NCI-H774 (cell line): ENCODE results near the gene PPP2R5A.
"Not testable (repeated sequence)": the region's sequence is repeated elsewhere in the genome, so short reads cannot be mapped to it uniquely, and the experiment has no call there.

Experiments used
- DNase-seq: peaks from one replicate; lab custom pipeline; 2025; lab: John Stamatoyannopoulos, UW

PPP2R5A gene

DNA sequence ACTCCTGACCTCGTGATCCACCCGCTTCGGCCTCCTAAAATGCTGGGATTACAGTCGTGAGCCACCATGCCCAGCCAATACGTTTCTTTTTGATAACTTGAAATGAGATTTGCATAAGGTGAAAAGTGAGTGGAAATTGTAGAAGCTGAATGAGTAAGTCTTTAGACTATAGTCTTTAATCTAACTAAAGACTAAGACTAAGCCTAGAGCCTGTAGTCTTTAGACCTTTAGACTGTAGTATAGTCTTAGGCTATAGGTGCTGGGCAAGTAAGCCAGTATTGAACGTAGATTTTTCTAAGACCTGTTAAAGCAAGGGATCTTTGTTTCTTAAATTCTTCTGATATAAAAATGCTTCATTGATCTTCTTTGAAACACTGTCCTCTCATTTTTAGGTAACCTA, 12.1 kb downstream of the PPP2R5A start:
- DNase-seq, result no peak

DNA sequence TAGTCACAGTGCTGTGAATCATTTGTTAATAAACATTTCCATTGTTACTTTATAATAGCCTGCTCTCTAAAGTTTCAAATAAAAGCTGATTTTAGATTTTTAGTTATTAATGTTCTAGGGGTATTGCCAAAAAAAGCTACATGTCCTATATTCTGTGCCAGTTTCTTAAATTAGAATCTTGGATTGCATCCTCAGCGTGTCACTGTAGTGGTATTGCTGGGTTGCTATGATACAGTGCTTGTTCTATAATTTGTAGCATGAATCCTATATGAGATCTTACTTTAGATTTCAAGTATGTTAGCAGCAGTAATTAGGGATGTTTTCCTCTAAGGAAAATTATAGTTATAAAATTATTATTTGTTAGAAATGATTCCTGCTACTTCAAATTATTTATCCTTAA, 16.4 kb downstream of the PPP2R5A start:
- no peak for DNase-seq

DNA sequence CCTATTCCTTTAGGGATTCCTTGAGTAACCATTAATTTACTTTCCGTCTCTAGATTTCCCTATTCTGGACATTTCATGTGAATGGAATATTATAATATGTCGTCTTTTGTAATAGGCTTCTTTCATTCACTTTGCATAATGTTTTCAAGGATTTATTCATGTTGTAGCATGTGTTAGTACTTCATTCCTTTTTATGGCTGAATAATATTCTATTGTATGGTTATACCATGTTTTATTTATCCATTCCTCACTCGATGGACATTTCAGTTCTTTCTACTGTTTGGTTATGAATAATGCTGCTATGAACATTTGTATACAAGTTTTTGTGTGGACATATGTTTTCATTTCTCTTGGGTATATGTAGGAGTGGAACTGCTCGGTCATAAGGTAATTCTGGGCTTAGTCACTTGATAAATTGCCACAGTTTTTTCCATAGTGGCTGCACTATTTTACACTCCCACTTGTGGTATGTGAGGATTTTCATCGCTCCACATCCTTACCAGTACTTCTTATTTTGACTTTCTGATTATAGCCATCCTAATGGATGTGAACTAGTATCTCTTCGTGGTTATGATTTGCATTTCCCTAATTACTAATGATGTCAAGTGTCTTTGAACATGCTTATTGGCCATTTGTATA, 17.7 kb downstream of the PPP2R5A start:
- no peak for DNase-seq

DNA sequence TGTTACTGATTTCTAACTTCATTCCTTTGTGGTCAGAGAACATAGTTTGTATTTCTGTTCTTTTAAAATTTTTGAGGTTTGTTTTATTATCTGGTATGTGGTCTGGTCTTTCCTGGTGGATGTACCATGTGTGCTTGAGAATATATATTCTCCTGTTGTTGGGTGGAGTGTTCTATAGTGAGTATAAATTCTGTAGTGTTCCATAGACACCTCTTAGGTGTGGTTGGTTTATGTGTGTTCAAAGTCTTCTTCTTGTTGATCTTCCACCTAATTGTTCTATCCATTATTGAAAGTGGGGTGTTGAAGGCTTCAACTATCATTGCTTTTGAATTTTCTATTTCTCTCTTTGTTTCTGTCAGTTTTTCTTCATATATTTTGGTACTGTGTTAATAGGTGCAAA, 20.1 kb downstream of the PPP2R5A start:
- DNase-seq, result no peak

DNA sequence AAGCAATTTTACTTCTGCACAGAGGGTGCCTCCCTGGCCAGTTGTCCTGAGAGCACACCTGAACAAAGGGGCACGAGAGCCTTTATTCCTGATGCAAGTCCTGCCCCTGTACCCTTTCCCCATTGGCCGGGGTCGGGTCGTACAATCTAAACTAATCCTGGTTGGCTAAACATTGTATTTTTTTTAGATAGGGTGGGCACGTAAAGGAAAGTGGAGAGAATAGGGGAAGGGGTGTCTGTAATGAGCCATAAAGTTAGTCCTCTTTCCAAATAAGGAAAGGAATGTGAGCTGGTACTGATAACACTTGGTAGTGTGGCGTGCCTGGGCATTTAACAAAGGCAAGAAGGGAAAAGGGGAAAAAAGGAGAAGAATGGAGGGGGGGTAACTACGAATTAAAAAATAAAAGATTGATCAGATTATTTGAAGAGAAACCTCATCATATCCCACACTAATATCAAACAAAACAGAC, 20.8 kb downstream of the PPP2R5A start:
- DNase-seq, result not testable (repeated sequence)

DNA sequence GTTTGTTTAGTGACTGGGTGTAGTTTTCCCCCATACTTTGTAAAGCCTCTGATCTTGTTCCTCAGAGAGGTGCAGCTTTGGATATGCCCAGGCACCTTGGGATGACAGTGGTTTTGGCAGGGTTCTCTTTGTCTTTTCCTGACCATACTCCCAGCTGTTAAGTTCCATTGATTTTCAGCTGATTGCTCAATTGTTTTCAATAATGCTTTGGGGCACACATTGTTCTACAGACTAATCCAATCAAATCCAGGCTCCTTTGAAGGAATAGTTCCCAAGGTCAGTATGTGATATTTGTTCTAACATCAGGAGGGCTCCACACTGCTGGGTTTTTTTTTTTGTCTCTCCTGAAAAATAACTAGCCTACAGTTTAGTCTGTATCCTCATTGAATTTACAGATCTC, 24.8 kb downstream of the PPP2R5A start:
- no peak for DNase-seq

DNA sequence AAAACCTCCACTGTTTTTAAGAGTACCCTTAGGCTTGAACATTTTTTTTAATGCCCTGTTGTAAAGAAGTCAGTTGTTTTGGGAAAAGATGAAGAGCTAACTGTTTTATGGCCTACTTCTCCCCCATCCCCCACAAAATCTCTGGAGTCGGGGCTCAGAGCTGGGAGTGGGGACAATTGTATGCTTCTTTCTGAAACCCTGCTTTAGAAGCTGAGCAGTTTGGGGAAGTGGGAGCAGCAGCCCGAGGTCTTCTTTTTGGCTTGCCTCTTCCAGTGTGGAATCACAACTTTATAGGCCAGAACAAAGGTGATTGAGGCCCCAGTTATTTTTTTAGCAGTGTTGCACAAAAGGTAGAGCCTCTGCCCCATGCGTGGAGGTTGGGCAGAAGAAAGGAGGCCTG, 25.2 kb downstream of the PPP2R5A start:
- DNase-seq, result no peak

DNA sequence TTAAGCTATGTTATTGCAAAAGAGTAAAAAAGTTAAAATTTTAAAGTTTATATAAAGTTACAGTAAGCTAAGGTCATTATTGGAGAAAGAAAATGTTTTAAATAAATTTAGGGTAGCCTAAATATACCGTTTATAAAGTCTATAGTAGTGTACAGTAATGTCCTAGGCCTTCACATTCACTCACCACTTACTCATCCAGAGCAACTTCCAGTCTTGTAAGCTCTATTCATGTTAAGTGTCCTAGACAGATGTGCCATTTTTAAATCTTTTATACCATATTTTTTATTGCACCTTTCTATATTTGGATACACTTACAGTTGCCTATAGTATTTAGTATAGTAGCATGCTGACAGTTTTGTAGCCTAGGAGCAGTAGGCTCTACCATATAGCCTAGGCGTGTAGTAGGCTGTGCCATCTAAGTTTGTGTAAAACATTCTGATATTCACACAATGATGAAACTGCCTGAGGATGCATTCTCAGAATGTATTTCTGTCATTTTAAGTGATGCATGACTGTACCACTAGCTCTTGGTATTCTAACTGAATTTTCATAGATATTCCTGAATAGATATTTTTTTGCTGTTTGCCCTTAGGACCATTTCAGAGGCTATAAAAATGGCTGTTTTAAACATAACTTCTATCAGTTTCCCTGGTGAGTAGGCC, 26.8 kb downstream of the PPP2R5A start:
- no peak for DNase-seq

DNA sequence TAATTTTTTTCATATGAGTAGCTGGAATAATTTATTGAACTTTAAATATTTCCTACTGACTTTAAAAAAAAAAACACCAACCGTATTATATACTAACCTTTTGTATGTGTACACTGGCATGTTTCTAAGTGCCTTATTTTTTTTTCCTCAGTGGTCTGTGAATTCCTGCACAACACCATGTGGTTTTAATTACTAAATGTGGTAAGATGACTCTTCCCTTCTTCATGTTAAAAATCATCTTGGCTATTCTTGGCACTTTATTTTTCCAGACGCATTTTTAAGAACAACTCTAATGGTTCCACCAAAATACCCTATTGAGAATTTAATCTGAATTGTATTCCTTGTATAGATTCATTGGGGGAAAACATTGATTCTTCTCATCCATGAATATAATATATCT, 28.4 kb downstream of the PPP2R5A start:
- no peak for DNase-seq

DNA sequence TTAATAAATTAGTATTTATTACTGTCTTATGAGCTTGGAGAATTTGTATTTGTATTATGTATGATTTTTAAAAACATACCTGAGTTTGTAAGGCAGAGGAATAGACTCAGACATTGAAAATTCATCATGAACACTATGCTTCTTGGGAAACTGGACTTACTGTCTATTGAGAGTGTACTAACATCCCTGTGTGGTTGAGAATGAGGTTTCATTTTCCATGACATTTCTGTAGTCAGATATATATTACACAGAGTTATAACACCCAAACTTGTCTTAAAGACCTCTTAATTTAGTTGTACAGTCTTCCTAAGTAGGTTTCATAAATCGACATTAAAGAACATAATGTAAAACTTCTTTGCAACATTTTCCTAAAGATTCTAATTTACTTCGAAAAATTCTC, 30.0 kb downstream of the PPP2R5A start:
- DNase-seq, result no peak

DNA sequence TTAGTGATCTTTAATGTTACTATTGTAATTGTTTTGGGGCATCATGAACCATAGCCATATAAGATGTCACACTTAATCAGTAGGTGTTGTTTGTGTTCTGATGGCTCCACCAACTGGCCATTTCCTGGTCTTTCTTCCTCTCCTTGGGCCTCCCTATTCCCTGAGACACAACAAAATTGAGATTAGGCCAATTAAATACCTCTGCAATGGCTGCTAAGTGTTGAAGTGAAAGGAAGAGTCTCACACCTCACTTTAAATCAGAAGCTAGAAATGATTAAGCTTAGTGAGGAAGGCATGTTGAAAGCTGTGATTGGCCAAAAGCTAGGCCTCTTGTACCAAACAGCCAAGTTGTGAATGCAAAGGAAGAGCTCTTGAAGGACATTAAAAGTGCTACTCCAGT, 30.7 kb downstream of the PPP2R5A start:
- no peak for DNase-seq

DNA sequence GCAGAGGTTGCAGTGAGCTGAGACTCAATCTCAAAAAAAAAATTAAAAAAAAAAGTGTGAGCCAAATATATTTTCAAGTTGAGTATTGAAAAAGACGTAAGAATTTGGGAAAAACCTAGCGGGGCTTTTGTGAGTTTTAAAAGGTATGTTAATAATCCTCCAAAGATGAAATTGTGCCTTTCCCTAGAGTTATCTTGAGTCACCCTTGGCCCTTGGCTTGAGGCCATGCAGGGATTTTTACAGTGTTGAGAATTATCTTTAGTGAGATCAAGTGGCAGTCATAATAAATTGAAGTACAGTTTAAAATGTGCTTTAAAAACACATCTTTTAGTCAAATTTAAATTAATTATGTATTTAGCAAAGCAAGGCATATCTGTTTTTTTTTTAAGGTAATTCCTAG, 32.7 kb downstream of the PPP2R5A start:
- DNase-seq, result no peak

DNA sequence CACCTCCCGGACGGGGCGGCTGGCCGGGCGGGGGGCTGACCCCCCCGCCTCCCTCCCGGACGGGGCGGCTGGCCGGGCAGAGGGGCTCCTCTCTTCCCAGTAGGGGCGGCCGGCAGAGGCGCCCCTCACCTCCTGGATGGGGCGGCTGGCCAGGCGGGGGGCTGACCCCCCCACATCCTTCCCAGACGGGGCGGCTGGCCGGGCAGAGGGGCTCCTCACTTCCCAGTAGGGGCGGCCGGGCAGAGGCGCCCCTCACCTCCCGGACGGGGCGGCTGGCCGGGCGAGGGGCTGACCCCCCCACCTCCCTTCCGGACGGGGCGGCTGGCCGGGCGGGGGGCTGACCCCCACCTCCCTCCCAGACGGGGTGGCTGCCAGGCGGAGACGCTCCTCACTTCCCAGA, 35.8 kb downstream of the PPP2R5A start:
- DNase-seq, result not testable (repeated sequence)

DNA sequence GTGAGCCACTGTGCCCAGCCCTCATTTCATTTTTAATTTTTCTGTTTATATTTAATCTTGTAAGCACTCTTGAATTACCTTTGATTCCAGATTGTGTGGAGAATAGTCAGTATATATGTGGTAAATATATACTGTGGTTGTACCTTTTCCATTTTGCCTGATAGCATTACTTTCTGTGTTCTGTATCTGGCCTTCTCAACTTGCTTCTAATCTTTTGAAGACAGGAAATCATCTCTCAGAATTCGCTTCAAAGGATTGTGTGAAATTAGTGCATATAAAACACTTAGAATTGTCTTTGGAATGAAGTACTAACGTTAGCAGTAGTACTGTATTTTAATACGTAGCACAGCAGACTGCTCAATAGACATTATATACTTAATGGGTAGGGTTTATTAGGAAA, 37.9 kb downstream of the PPP2R5A start:
- no peak for DNase-seq

DNA sequence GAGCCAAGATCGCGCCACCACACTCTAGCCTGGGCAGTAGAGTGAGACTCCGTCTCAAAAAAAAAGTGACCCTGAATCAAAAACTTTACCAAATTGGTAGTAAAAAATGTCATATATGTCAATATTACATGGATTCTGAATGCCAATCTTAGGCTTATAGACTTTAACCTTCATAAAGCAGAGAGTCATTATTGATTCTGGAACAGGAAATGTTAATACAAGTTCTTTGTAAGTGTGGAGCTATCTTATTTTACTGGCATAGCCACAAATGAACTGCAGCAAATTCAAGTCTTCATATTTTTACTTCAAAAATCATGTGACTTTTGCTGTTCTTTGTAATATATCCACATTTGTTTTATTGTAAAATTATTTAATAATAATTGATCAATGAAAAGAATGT, 41.3 kb downstream of the PPP2R5A start:
- DNase-seq, result no peak

DNA sequence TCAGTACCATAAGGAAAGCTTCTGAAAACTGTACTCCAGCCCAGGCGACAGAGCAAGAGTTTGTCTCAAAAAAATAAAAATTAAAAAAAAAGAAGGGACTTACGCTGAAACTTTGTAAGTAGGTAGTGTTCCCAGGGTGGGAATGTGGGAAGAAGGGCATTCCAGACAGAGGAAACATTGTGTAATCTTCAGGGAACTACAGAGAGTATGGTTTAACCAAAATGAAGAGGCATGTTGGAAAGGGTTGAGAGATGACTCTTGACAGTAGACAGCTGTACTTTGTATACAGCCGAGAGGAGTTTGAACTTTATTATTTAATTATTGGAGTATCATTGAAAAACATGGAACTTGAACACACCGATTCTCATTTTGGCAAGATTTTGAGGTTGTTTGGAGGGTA, 43.0 kb downstream of the PPP2R5A start:
- DNase-seq, result no peak

DNA sequence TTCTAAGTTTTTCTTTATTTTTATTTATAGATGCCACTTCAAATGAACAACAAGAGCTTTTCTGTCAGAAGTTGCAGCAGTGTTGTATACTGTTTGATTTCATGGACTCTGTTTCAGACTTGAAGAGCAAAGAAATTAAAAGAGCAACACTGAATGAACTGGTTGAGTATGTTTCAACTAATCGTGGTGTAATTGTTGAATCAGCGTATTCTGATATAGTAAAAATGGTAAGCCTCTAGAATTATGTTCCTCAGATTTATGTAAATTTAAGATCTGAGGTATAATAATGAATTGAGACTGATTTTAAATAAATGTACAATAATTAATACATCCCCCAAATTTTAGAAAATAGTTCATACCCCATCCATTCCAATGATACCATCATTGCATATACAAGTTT, 43.9 kb downstream of the PPP2R5A start:
- DNase-seq, result no peak

DNA sequence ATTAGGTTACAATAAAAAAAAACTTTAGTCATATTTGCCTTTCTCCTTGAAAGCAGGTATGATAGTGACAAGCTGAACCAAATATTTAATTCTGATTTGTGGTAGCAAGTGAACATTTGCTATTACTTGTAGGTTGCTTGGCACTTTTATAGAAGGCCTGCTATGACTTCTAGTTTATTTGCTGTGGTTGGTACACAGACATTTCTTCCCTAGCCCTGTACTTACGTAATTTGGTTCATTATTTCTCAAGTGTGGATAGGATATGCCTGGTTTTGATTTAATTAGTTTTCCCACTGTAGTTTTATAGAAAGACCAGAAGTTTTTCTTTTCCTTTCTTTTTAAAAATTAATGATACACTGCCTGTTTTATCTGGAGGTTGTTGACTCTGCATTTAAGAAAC, 55.9 kb downstream of the PPP2R5A start:
- DNase-seq, result no peak

DNA sequence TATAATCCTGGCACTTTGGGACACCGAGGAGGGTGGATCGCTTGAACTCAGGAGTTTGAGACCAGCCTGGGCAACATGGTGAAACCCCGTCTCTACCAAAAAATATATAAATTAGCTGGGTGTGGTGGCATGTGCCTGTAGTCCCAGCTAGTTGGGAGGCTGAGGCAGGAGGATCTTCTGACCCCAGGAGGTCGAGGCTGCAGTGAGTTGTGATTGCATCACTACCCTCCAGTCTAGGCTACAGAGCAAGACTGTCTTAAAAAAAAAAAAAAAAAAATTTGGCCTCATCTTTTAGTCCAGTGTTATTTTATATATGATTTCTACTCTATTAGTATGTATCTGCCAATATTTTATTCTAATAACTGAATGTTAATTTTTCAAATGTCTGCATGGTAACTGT, 59.7 kb downstream of the PPP2R5A start:
- no peak for DNase-seq

DNA sequence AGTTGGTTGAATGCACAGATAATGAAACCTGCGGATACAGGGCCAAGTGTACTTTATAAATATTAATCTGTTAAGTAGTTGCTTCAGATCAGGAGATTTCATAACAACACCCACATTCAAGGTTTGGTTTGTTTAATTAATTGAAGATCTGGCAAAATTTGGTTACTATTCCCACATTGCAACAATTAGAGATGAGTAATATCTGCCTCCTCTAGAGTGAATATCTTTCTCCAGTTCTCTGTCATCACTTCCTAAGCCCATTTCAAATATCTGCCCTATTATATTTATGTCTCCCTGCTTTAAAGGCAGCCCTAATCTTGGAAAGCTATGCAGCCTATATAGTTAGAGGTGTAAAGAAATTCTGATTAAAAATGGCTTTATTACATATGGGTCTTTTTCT, 61.4 kb downstream of the PPP2R5A start:
- DNase-seq, result no peak

DNA sequence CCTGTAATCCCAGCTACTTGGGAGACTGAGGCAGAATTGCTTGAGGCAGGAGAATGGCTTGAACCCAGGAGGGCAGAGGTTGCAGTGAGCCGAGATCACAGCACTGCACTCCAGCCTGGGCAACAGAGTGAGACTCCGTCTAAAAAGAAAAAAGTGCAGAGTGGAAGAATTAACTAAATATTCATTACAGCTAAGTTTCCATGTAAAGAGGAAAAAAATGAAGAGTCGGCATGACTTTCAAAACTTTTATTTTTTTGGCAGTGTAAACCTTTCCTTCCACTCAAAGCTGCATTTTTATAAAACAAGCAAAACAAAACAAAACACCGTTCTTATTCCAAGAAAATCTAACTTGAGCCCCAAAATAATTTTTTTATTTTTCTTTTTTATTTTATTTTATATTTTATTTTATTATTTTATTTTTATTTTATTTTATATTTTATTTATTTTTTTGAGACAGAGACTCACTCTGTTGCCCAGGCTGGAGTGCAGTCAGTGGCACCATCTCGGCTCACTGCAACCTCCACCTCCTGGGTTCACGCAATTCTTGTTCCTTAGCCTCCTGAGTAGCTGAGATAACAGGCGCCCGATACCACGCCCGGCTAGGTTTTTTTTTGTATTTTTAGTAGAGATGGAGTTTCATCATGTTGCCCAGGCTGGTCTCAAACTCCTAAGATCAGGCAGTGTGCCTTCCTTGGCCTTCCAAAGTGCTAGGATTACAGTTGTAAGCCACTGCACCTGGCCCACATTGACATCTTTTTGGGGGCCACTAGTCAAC, 66.6 kb downstream of the PPP2R5A start:
- DNase-seq, result no peak

DNA sequence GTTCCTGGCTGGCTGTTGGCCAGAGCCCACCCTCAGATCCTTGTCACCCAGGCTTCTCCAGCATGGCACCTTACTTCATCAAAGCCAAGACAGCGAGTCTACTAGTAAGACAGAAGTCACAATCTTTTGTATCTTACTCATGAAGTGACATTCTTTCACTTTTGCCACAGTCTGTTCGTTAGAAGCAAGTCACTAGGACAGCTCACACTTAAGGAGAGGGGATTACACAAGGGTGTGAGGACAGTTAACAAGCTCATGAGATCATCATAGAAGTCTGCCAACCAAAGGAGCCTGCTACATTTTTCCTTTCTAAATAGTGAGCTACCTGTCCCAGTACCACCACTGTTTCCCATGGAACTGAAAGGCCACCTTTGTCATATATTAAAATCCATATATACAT, 68.0 kb downstream of the PPP2R5A start:
- no peak for DNase-seq

DNA sequence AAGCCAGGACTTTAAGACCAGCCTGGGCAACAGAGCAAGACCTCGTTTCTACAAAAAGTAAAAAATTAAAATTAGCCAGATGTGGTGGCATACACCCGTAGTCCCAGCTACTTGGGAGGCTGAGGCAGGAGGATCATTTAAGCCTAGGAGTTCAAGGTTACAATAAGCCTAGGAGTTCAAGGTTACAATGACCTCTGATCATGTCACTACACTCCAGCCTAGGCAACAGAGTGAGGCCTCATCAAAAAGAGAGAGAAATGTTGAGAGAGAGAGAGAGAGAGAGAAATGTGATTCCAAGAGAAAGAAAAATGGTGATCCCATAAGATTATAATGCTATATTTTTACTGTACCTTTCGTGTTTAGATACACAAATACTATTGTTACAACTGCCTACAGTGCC, 69.3 kb downstream of the PPP2R5A start:
- DNase-seq, result no peak
